GM12878 (cell line): ENCODE results near the gene ZKSCAN1. TPM values are rescaled to one million over a fixed set of nuclear protein-coding genes. Genes with fewer than 3 reads are reported as not detected.

Source experiments
- ATAC-seq: fragments of 200-7000 bp; cut with Tn5 transposase; 3 replicates; pipeline ENCODE4 v1.9.1; 2020; ENCODE audit warnings: mild to moderate bottlenecking, moderate library complexity
- BruUV-seq: library from RNA; stranded (reverse); fragments of 400-500 nt; replicated peaks from 2 replicates; lab custom pipeline; 2021; lab: Mats Ljungman, UMichigan
- CTCF ChIA-PET: fragments of 300-600 bp; sonication (Branson Sonifier 250); formaldehyde crosslinking; extraction: SDS; loops from one replicate; lab custom pipeline; 2021; ENCODE audit warnings: inconsistent platforms; lab: Yijun Ruan, JAX
- POLR2A ChIA-PET: fragments of 350-600 bp; formaldehyde crosslinking; extraction: SDS; loops from one replicate; lab custom pipeline; 2021; ENCODE audit warnings: inconsistent platforms; lab: Charles Lee
- RAD21 ChIA-PET: fragments of 300-600 bp; sonication (Branson Sonifier 250); formaldehyde crosslinking; loops from one replicate; lab custom pipeline; 2023; ENCODE audit warnings: antibody characterized with exemption; ENCODE audit not compliant: unreplicated experiment; lab: Charles Lee
- SMC1A ChIA-PET: fragments of 300-600 bp; sonication (Branson Sonifier 250); formaldehyde crosslinking; loops from one replicate; lab custom pipeline; 2023; ENCODE audit not compliant: unreplicated experiment, uncharacterized antibody; lab: Charles Lee
- DNase-seq: peaks from one replicate; pipeline ENCODE4 v3.0.0-alpha.2; 2011; ENCODE audit warnings: low read depth, low spot score
- FAIRE-seq: peaks from 3 replicates; lab custom pipeline; 2011; peaks lifted over from hg19 to GRCh38; lab: Jason Lieb, UNC
- H2AFZ ChIP-seq: 2 replicates; pipeline ENCODE4 v1.6.0; 2011; ENCODE audit warnings: low read depth, low read length, control low read depth; ENCODE audit not compliant: control insufficient read depth
- H3K27ac ChIP-seq: 2 replicates; pipeline ENCODE4 v1.5.1; 2011; ENCODE audit warnings: control low read depth; ENCODE audit not compliant: control insufficient read depth, insufficient read depth
- H3K27me3 ChIP-seq, 2 experiments: replicated peaks in 1 of 2; 2 replicates each; pipeline versions ENCODE4 v1.6.0 to v1.6.1; 2011; ENCODE audit warnings: low read length in 1 of 2; ENCODE audit not compliant: control insufficient read depth in 2 of 2, insufficient read depth in 2 of 2
- H3K36me3 ChIP-seq, 2 experiments: 2 replicates each; pipeline ENCODE4 v1.5.1; 2011; ENCODE audit warnings: low read length in 1 of 2; ENCODE audit not compliant: control insufficient read depth in 2 of 2, insufficient read depth in 2 of 2
- H3K4me1 ChIP-seq: 2 replicates; pipeline ENCODE4 v1.6.1; 2011; ENCODE audit warnings: mild to moderate bottlenecking, low read length, moderate library complexity, mixed read lengths; ENCODE audit not compliant: control insufficient read depth, insufficient read depth
- H3K4me2 ChIP-seq: 2 replicates; pipeline ENCODE4 v1.6.0; 2011; ENCODE audit warnings: control low read depth; ENCODE audit not compliant: control insufficient read depth, insufficient read depth
- H3K4me3 ChIP-seq: fragments of 200-600 bp; sonication (generic); 2 replicates; pipeline ENCODE4 v1.5.1; 2016
- H3K79me2 ChIP-seq: 2 replicates; pipeline ENCODE4 v1.6.0; 2011; ENCODE audit warnings: low read length; ENCODE audit not compliant: control insufficient read depth, insufficient read depth
- H3K9ac ChIP-seq: 2 replicates; pipeline ENCODE4 v1.8.0; 2011; ENCODE audit warnings: low read length, control low read depth, mixed read lengths; ENCODE audit not compliant: control insufficient read depth, insufficient read depth
- H3K9me3 ChIP-seq: replicated peaks from 3 replicates; pipeline ENCODE4 v1.5.1; 2011; ENCODE audit warnings: mild to moderate bottlenecking, low read length; ENCODE audit not compliant: control insufficient read depth, insufficient read depth
- H4K20me1 ChIP-seq: 2 replicates; pipeline ENCODE4 v1.6.0; 2011; ENCODE audit not compliant: control insufficient read depth, insufficient read depth
- EGR1 ChIP-seq, 2 experiments: IDR thresholded peaks; 1 replicate in 1 of 2; 2 replicates in 1 of 2; pipeline ENCODE4 v1.6.1; 2011 to 2012; ENCODE audit warnings: low read depth in 2 of 2, low read length in 2 of 2, borderline replicate concordance in 1 of 2, mild to moderate bottlenecking in 1 of 2, moderate library complexity in 1 of 2
- FOXK2 ChIP-seq: fragments of 450-650 bp; IDR thresholded peaks from 2 replicates; pipeline ENCODE4 v1.6.1; 2017; ENCODE audit warnings: mild to moderate bottlenecking, moderate library complexity
- MYC ChIP-seq: IDR thresholded peaks from 2 replicates; pipeline ENCODE4 v1.6.1; 2011; ENCODE audit warnings: mild to moderate bottlenecking, low read length, moderate library complexity, inconsistent platforms; ENCODE audit not compliant: insufficient read depth, insufficient replicate concordance, insufficient read length, severe bottlenecking
- RBBP5 ChIP-seq: fragments of 200-600 bp; sonication (generic); conservative IDR thresholded peaks from 2 replicates; pipeline ENCODE4 v1.6.1; 2016
- SMC3 ChIP-seq: IDR thresholded peaks from 2 replicates; pipeline ENCODE4 v1.6.1; 2011; ENCODE audit warnings: low read length, improper control_type of control experiment, borderline replicate concordance
- SPI1 ChIP-seq: IDR thresholded peaks from 2 replicates; pipeline ENCODE4 v1.6.1; 2011; ENCODE audit warnings: low read depth, mild to moderate bottlenecking, low read length, moderate library complexity, borderline replicate concordance; ENCODE audit not compliant: insufficient read depth
- SREBF2 ChIP-seq: IDR thresholded peaks from 2 replicates; pipeline ENCODE4 v1.6.1; 2012; ENCODE audit warnings: mild to moderate bottlenecking, low read length
- WGBS: methylation state at CpG from one replicate; pipeline ENCODE4 v1.1.6; 2016; ENCODE audit warnings: low lambda C conversion rate; ENCODE audit not compliant: insufficient replicate concordance, insufficient coverage; ENCODE audit errors: missing lambda C conversion rate; 5-methylcytosine and 5-hydroxymethylcytosine counted together
- in situ Hi-C: fragments of 300-500 bp; cut with MboI; formaldehyde crosslinking; loops from 9 replicates; pipeline ENCODE4 v1.14.3; 2018; ENCODE audit warnings: mixed read lengths
- intact Hi-C: fragments of 100-400 bp; cut with micrococcal nuclease; formaldehyde crosslinking; loops from one replicate; pipeline ENCODE4 v1.14.2; 2022; ENCODE audit not compliant: unreplicated experiment
- polyA plus RNA-seq, 11 experiments: library from polyadenylated mRNA; depleted of rRNA in 4 of 11; unstranded in 6 of 11; stranded (reverse) in 5 of 11; fragments of >200 nt; fragmentation: Nextera tagmentation in 4 of 11; fragmentation: Illumina TruSeq in 1 of 11; extraction: Ambion mirVana in 4 of 11; extraction: Trizol in 1 of 11; gene quantifications; 1 replicate in 1 of 11; 2 replicates in 10 of 11; pipeline versions ENCODE4 v1.2.1 to v1.2.3, GENCODE V29; 2011 to 2016; ENCODE audit warnings: inconsistent platforms in 2 of 11, missing spikeins in 2 of 11, low read depth in 1 of 11
- total RNA-seq, 4 experiments: library from RNA; depleted of rRNA in 3 of 4; stranded (reverse); fragments of >200 nt in 3 of 4; fragmentation: Illumina TruSeq in 1 of 4; extraction: Trizol in 1 of 4; gene quantifications; 2 replicates each; pipeline versions ENCODE4 v1.2.1 to v1.2.3, GENCODE V29; 2013 to 2021
- TF ChIP-seq, protein P1 (sequence below): fragments of 450-650 bp; IDR thresholded peaks from 2 replicates; pipeline ENCODE4 v1.6.1; 2016; ENCODE audit warnings: mild to moderate bottlenecking
- TF ChIP-seq, protein P2 (sequence below): IDR thresholded peaks from 2 replicates; pipeline ENCODE4 v1.6.1; 2011; ENCODE audit warnings: mild to moderate bottlenecking, low read depth, low read length, moderate library complexity; ENCODE audit not compliant: insufficient replicate concordance

ZKSCAN1 gene
- total and polyA plus RNA-seq, 10 of the 15 experiments (the other 5 are each of a cell fraction or from before 2014, with no cell fraction given) = 3.2 to 34.4 (median 18.1) TPM

DNA sequence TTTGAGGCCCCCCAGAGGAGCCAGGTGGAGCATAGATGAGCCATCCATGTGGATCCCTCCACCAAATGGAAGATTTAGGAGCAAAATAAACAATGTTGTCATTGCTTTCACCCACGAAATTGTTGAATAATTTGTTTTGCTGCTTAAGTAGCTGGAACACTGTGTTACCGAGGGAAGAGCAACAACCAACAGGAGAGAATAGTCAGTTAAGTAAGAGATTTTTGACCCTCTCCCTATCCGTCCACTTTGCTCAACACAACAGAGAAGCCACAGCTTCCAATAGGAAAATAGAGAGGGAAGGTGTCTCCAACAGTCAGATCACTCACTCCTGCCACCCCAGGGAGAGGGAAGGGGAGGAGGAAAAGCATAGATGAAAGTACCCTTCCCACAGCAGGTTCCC is 3.9 kb upstream of the ZKSCAN1 start:
- ChIA-PET POLR2A (no interaction called here), CTCF (interaction anchor here (1.1 to 1.2 kb wide), 2 partner anchors 15 to 17 kb away, joined by 3 read pairs; no protein-coding TSS in a partner anchor), RAD21 (interaction anchor here (0.6 kb wide), 1 partner anchor 19 kb away, joined by 3 read pairs; no protein-coding TSS in a partner anchor), SMC1A (interaction anchor here (1.3 kb wide), 1 partner anchor 10 kb away, joined by 3 read pairs; no protein-coding TSS in a partner anchor)
- H4K20me1 ChIP-seq = no peaks in the 10 kb centered on the region
- no peak overlapping the region for H3K4me3 ChIP-seq
- H3K4me2 ChIP-seq = no peak overlapping the region
- no peaks in the 10 kb centered on the region for H3K36me3 ChIP-seq
- FAIRE-seq = no peak
- H2AFZ ChIP-seq = no peak overlapping the region
- TF ChIP-seq MYC = no peak
- TF ChIP-seq SREBF2 = no peak
- TF ChIP-seq SMC3 = no peak
- no peak for TF ChIP-seq FOXK2
- TF ChIP-seq, protein P1, sequence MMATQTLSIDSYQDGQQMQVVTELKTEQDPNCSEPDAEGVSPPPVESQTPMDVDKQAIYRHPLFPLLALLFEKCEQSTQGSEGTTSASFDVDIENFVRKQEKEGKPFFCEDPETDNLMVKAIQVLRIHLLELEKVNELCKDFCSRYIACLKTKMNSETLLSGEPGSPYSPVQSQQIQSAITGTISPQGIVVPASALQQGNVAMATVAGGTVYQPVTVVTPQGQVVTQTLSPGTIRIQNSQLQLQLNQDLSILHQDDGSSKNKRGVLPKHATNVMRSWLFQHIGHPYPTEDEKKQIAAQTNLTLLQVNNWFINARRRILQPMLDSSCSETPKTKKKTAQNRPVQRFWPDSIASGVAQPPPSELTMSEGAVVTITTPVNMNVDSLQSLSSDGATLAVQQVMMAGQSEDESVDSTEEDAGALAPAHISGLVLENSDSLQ = no peak
- TF ChIP-seq SPI1 = no peak
- TF ChIP-seq, protein P2, sequence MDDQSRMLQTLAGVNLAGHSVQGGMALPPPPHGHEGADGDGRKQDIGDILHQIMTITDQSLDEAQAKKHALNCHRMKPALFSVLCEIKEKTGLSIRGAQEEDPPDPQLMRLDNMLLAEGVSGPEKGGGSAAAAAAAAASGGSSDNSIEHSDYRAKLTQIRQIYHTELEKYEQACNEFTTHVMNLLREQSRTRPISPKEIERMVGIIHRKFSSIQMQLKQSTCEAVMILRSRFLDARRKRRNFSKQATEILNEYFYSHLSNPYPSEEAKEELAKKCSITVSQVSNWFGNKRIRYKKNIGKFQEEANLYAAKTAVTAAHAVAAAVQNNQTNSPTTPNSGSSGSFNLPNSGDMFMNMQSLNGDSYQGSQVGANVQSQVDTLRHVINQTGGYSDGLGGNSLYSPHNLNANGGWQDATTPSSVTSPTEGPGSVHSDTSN = no peak
- TF ChIP-seq RBBP5 = no peak
- TF ChIP-seq EGR1 (IDR thresholded peaks at IDR 0.05; ENCODE audit: borderline replicate concordance in 1 of 2, low read depth in 2 of 2, low read length in 2 of 2) = no peak
- DNase-seq = no peak
- H3K9me3 ChIP-seq = no peaks in the 10 kb centered on the region
- H3K27me3 ChIP-seq = no peaks in the 10 kb centered on the region
- H3K4me1 ChIP-seq = peaks cover under 1% of the 10 kb centered on the region; the same call in 1 of the 2 replicates
- ATAC-seq = no peak
- peaks cover 12% of the 10 kb centered on the region for H3K79me2 ChIP-seq
- WGBS = 26% methylated on average over 3 of the region's 3 CpGs
- intact Hi-C loops = no loop called here
- no peak overlapping the region for H3K9ac ChIP-seq
- in situ Hi-C loops = no loop called here
- H3K27ac ChIP-seq = no peak overlapping the region
- no TSS peak for BruUV-seq
